Tibial nerve (tissue), 4 donors: ENCODE measurements around the gene LETM1.

ENCODE experiments used
- EP300 ChIP-seq, 2 donors: sonication (generic); formaldehyde crosslinking; IDR thresholded peaks; one replicate each; pipeline ENCODE4 v1.6.1; 2017; ENCODE audit warnings: antibody characterized with exemption in 2 of 2, mild to moderate bottlenecking in 1 of 2
- POLR2A ChIP-seq, 2 donors: fragments of 450-650 bp; IDR thresholded peaks; one replicate each; pipeline ENCODE4 v1.6.1; 2017; ENCODE audit warnings: antibody characterized with exemption in 2 of 2, mild to moderate bottlenecking in 2 of 2, moderate library complexity in 2 of 2
- TF ChIP-seq, protein P1 (sequence below), 5 experiments: fragments of 200-600 bp in 3 of 5; fragments of 450-650 bp in 2 of 5; sonication (generic) in 3 of 5; IDR thresholded peaks; one replicate each; pipeline ENCODE4 v1.5.1; 2016 to 2019; ENCODE audit warnings: antibody characterized with exemption in 5 of 5, mild to moderate bottlenecking in 3 of 5, moderate library complexity in 2 of 5

DNA sequence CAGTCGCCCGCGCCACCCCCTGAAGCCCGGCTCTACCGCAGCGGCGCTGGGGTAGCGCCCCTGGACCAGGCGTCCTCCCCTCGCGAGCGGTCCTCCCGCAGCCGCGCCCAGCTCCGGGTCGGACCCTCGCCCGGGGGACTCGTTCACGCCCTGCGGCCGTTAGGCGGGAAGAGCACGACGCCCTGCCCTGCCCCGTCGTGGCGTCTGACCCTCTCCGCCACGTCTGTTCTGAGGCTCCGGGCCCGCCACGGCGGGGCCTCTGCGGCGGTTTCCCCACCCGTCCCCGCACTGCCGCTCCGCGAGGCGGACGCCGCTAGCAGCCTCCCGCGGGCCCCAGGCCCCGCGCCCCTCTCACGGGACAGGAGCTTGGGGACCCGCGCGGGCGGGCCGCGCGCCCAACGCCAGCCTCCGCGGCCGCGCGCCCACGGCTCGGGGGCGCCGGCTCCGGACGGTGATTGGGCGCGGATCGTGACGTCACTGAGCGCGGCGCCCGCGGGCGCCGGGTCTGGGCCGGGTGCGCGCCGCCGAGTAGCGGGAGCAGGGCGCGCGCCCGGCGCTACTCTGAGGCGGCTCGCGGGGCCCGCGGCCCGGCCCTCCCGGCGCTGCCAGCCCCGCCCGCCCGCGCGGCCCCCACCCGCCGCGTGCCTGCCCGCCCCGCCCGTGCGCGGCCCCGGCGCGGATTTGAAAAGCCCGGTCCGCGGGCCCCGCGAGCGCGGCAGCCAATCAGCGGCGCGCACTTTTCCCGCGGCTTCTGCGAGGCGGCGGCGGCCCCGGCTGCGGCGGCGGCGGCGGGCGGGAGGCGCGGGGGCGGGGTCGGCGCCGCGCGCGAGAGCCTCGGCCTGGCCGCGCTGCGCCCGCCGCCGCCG is 14.9 kb upstream of the LETM1 start, which contains the start of gene NSD2:
- TF ChIP-seq, protein P1, sequence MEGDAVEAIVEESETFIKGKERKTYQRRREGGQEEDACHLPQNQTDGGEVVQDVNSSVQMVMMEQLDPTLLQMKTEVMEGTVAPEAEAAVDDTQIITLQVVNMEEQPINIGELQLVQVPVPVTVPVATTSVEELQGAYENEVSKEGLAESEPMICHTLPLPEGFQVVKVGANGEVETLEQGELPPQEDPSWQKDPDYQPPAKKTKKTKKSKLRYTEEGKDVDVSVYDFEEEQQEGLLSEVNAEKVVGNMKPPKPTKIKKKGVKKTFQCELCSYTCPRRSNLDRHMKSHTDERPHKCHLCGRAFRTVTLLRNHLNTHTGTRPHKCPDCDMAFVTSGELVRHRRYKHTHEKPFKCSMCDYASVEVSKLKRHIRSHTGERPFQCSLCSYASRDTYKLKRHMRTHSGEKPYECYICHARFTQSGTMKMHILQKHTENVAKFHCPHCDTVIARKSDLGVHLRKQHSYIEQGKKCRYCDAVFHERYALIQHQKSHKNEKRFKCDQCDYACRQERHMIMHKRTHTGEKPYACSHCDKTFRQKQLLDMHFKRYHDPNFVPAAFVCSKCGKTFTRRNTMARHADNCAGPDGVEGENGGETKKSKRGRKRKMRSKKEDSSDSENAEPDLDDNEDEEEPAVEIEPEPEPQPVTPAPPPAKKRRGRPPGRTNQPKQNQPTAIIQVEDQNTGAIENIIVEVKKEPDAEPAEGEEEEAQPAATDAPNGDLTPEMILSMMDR (IDR thresholded peaks at IDR 0.05) = peak in 1 of 5 experiments; percentile 38
- TF ChIP-seq POLR2A (IDR thresholded peaks at IDR 0.05) (peak; percentile 52 to 72), EP300 (IDR thresholded peaks at IDR 0.05) (peak in 1 of 2 donors; percentile 66)
